Smooth muscle cell (in vitro differentiated cells): ENCODE data around the gene PTPRF. TPM values are rescaled to one million over a fixed set of nuclear protein-coding genes. Genes with fewer than 3 reads are reported as not detected.

ENCODE experiments used
- DNase-seq: peaks from one replicate; lab custom pipeline; 2025; ENCODE audit not compliant: unreplicated experiment; lab: John Stamatoyannopoulos, UW
- H2AFZ ChIP-seq: fragments of 200-600 bp; sonication (generic); 2 replicates; pipeline ENCODE4 v1.6.0; 2016; ENCODE audit warnings: antibody characterized with exemption, low read depth, mild to moderate bottlenecking
- H3F3A ChIP-seq: fragments of 200-600 bp; sonication (generic); 2 replicates; pipeline ENCODE4 v1.6.0; 2017; ENCODE audit warnings: antibody characterized with exemption, low read depth
- H3K27ac ChIP-seq: fragments of 200-600 bp; sonication (generic); 2 replicates; pipeline ENCODE4 v1.5.1; 2016; ENCODE audit warnings: low read depth, mild to moderate bottlenecking
- H3K27me3 ChIP-seq: fragments of 200-600 bp; sonication (generic); 2 replicates; pipeline ENCODE4 v1.6.1; 2016; ENCODE audit warnings: low read depth, mild to moderate bottlenecking
- H3K36me3 ChIP-seq: fragments of 200-600 bp; sonication (generic); 2 replicates; pipeline ENCODE4 v1.5.1; 2016; ENCODE audit warnings: low read depth
- H3K4me1 ChIP-seq: fragments of 200-600 bp; sonication (generic); 2 replicates; pipeline ENCODE4 v1.5.1; 2016; ENCODE audit warnings: low read depth
- H3K4me2 ChIP-seq: fragments of 200-600 bp; sonication (generic); 2 replicates; pipeline ENCODE4 v1.6.0; 2016; ENCODE audit warnings: mild to moderate bottlenecking
- H3K4me3 ChIP-seq: fragments of 200-600 bp; sonication (generic); 2 replicates; pipeline ENCODE4 v1.5.1; 2016; ENCODE audit warnings: mild to moderate bottlenecking
- H3K79me2 ChIP-seq: fragments of 200-600 bp; sonication (generic); 2 replicates; pipeline ENCODE4 v1.6.0; 2016; ENCODE audit warnings: low read depth, mild to moderate bottlenecking
- H3K9ac ChIP-seq: fragments of 200-600 bp; sonication (generic); 2 replicates; pipeline ENCODE4 v1.6.0; 2016; ENCODE audit warnings: low read depth
- H3K9me3 ChIP-seq: fragments of 200-600 bp; sonication (generic); replicated peaks from 2 replicates; pipeline ENCODE4 v1.5.1; 2016; ENCODE audit warnings: low read depth
- H4K20me1 ChIP-seq: fragments of 200-600 bp; sonication (generic); 2 replicates; pipeline ENCODE4 v1.6.0; 2016; ENCODE audit warnings: low read depth
- CTCF ChIP-seq: fragments of 200-600 bp; sonication (generic); IDR thresholded peaks from 2 replicates; pipeline ENCODE4 v1.5.1; 2017; ENCODE audit warnings: borderline replicate concordance, mild to moderate bottlenecking, antibody characterized with exemption; ENCODE audit not compliant: insufficient read depth, poor library complexity, severe bottlenecking
- WGBS: methylation state at CpG from one replicate; pipeline ENCODE4 v1.1.7; 2016; ENCODE audit warnings: low lambda C conversion rate; 5-methylcytosine and 5-hydroxymethylcytosine counted together
- polyA plus RNA-seq: library from polyadenylated mRNA; unstranded; fragments of >200 nt; fragmentation: Nextera tagmentation; extraction: Ambion mirVana; gene quantifications from 2 replicates; pipeline ENCODE4 v1.2.1, GENCODE V29; 2016
- total RNA-seq: library from RNA; depleted of rRNA; stranded (reverse); fragments of >200 nt; gene quantifications from 2 replicates; pipeline ENCODE4 v1.2.3, GENCODE V29; 2014

The PTPRF gene
- total and polyA plus RNA-seq, 2 experiments from 2014 or later, result 39.9 to 71.0 TPM

- H3K9ac ChIP-seq, result no peak overlapping the region
- no peaks in the 10 kb centered on the region for H3K9me3 ChIP-seq
- no peak for DNase-seq
- H3K4me3 ChIP-seq, result no peak overlapping the region
- no peaks in the 10 kb centered on the region for H3K79me2 ChIP-seq
- H3K27me3 ChIP-seq, result no peaks in the 10 kb centered on the region
- no peak overlapping the region for H3K4me2 ChIP-seq
- peaks cover 13% of the 10 kb centered on the region for H3K4me1 ChIP-seq
- WGBS, result 76% methylated on average over 18 of the region's 19 CpGs
- H2AFZ ChIP-seq, result no peak overlapping the region
- H3K27ac ChIP-seq, result no peak overlapping the region
- H4K20me1 ChIP-seq, result peaks cover 32% of the 10 kb centered on the region
- no peaks in the 10 kb centered on the region for H3K36me3 ChIP-seq
- peaks cover 13% of the 10 kb centered on the region for H3F3A ChIP-seq
- TF ChIP-seq CTCF, result no peak
These were observed 33.3 kb downstream of the PTPRF start for GRCh38 chr1:43563876-43564539.

GRCh38 chr1:43564551-43565348 lies 34.1 kb downstream of the PTPRF start:
- TF ChIP-seq CTCF, result no peak
- H3K9me3 ChIP-seq, result no peaks in the 10 kb centered on the region
- no peak for DNase-seq
- H3K9ac ChIP-seq, result no peak overlapping the region
- H3K27ac ChIP-seq, result no peak overlapping the region
- peak overlapping the region; percentile 86 for H3K4me2 ChIP-seq
- H2AFZ ChIP-seq, result no peak overlapping the region
- 54% methylated on average over 19 of the region's 19 CpGs for WGBS
- peaks cover 13% of the 10 kb centered on the region for H3K4me1 ChIP-seq
- peaks cover 26% of the 10 kb centered on the region for H4K20me1 ChIP-seq
- no peaks in the 10 kb centered on the region for H3K27me3 ChIP-seq
- no peaks in the 10 kb centered on the region for H3K79me2 ChIP-seq
- H3K36me3 ChIP-seq, result no peaks in the 10 kb centered on the region
- peaks cover 13% of the 10 kb centered on the region for H3F3A ChIP-seq
- H3K4me3 ChIP-seq, result peak overlapping the region; percentile 48

- H2AFZ ChIP-seq, result peak overlapping the region; percentile 79
- no peaks in the 10 kb centered on the region for H3K36me3 ChIP-seq
- H3K4me3 ChIP-seq, result peak overlapping the region; percentile 48
- DNase-seq, result peak; percentile 15
- H3K27ac ChIP-seq, result no peak overlapping the region
- H3K4me1 ChIP-seq, result peaks cover 13% of the 10 kb centered on the region
- peaks cover 13% of the 10 kb centered on the region for H3F3A ChIP-seq
- H3K9ac ChIP-seq, result no peak overlapping the region
- TF ChIP-seq CTCF, result no peak
- WGBS, result 34% methylated on average over 38 of the region's 62 CpGs
- H4K20me1 ChIP-seq, result peaks cover 16% of the 10 kb centered on the region
- H3K79me2 ChIP-seq, result no peaks in the 10 kb centered on the region
- H3K4me2 ChIP-seq, result peak overlapping the region; percentile 86
- H3K9me3 ChIP-seq, result no peaks in the 10 kb centered on the region
- no peaks in the 10 kb centered on the region for H3K27me3 ChIP-seq
These were observed 35.1 kb downstream of the PTPRF start for GRCh38 chr1:43565600-43566360.
